PFSK-1 (cell line): ENCODE results near the gene LRMDA.

Source experiments
- FOXP2 ChIP-seq: optimal IDR thresholded peaks from 2 replicates; pipeline ENCODE3; 2011; ENCODE audit warnings: borderline replicate concordance, control low read depth, inconsistent platforms; ENCODE audit not compliant: insufficient read depth; ENCODE audit errors: extremely low read length, extremely low read depth
- POLR2AphosphoS5 ChIP-seq: IDR thresholded peaks from 2 replicates; pipeline ENCODE4 v1.6.1; 2012; ENCODE audit warnings: low read depth, mild to moderate bottlenecking, control low read depth, low read length, moderate library complexity
- TF ChIP-seq, protein P1 (sequence below), 2 experiments: IDR thresholded peaks; 2 replicates each; pipeline versions ENCODE4 v1.6.1 to v1.8.0; 2011 to 2012; ENCODE audit warnings: low read depth in 2 of 2, low read length in 2 of 2, control low read depth in 1 of 2, inconsistent platforms in 1 of 2, mild to moderate bottlenecking in 1 of 2, moderate library complexity in 1 of 2; ENCODE audit not compliant: insufficient read depth in 1 of 2

- TF ChIP-seq, protein P1, sequence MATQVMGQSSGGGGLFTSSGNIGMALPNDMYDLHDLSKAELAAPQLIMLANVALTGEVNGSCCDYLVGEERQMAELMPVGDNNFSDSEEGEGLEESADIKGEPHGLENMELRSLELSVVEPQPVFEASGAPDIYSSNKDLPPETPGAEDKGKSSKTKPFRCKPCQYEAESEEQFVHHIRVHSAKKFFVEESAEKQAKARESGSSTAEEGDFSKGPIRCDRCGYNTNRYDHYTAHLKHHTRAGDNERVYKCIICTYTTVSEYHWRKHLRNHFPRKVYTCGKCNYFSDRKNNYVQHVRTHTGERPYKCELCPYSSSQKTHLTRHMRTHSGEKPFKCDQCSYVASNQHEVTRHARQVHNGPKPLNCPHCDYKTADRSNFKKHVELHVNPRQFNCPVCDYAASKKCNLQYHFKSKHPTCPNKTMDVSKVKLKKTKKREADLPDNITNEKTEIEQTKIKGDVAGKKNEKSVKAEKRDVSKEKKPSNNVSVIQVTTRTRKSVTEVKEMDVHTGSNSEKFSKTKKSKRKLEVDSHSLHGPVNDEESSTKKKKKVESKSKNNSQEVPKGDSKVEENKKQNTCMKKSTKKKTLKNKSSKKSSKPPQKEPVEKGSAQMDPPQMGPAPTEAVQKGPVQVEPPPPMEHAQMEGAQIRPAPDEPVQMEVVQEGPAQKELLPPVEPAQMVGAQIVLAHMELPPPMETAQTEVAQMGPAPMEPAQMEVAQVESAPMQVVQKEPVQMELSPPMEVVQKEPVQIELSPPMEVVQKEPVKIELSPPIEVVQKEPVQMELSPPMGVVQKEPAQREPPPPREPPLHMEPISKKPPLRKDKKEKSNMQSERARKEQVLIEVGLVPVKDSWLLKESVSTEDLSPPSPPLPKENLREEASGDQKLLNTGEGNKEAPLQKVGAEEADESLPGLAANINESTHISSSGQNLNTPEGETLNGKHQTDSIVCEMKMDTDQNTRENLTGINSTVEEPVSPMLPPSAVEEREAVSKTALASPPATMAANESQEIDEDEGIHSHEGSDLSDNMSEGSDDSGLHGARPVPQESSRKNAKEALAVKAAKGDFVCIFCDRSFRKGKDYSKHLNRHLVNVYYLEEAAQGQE (IDR thresholded peaks at IDR 0.05; ENCODE audit: insufficient read depth in 1 of 2, low read depth in 2 of 2, low read length in 2 of 2) = no peak
- TF ChIP-seq POLR2AphosphoS5 = no peak
- no peak for TF ChIP-seq FOXP2
Measured at GRCh38 chr10:76553263-76554032, 1122.0 kb downstream of the LRMDA start.
